Brain microvascular endothelial cell (primary cell): ENCODE results near the gene TMEM174.

Experiments
- DNase-seq: peaks from one replicate; pipeline ENCODE4 v3.0.0-alpha.2; 2020
- H3K27ac ChIP-seq: fragments of 250-450 bp; sonication (Bioruptor Pico); 2 replicates; pipeline ENCODE4 v1.5.1; 2020; ENCODE audit warnings: mild to moderate bottlenecking, moderate library complexity
- H3K27me3 ChIP-seq: fragments of 250-450 bp; sonication (Bioruptor Pico); replicated peaks from 2 replicates; pipeline ENCODE4 v1.5.1; 2020; ENCODE audit warnings: mild to moderate bottlenecking
- H3K36me3 ChIP-seq: fragments of 250-450 bp; sonication (Bioruptor Pico); replicated peaks from 2 replicates; pipeline ENCODE4 v1.5.1; 2020; ENCODE audit warnings: mild to moderate bottlenecking
- H3K4me3 ChIP-seq: 2 replicates; pipeline ENCODE4 v1.5.1; 2011; ENCODE audit warnings: low read depth, mild to moderate bottlenecking, control low read depth, low read length, moderate library complexity
- in situ Hi-C: cut with HindIII; loops from 2 replicates; pipeline ENCODE4 v1.10.0; 2017; ENCODE audit warnings: low sequenced_read_pairs, low pct_ligation_motif_present
- TF ChIP-seq, protein P1 (sequence below): IDR thresholded peaks from 2 replicates; pipeline ENCODE4 v1.5.1; 2011; ENCODE audit warnings: low read depth, mild to moderate bottlenecking, moderate library complexity, low read length, control low read depth, inconsistent platforms; ENCODE audit errors: missing control alignments

The TMEM174 gene

DNA sequence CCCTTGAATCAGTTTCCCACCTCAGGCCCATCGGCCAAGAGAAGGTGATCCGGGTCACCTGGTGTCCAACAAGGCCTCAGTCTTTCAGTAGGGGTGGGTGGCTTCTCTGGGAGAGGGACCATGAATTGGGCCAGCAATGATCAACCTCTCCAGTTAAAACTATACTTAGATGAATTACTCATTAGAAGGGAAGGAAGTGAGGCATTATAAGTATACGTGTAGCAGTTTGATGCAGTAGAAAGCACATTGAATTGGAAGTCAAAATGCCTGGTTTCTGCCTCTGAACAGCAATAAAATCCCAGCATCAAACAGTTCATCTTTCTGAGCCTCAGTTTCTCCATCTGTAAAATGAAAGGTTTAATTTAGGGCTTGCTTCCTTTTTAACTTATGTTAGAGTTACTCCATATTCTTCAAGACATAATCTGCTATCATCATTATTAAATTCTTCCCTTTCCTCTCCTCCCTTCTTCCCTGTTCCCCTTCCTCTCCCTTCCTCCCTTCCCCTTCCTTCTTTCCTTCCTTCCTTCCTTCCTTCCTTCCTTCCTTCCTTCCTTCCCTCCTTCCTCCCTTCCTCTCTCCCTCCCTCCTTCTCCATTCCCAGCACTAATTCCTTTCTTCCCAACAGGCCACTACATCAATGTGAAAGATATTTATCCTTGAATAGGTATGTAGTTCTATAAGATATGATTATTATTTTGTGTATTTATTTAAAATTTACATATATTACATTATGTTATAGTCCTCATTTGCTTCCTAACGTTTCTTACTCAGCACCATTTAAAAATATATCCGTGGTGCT is 18.6 kb upstream of the TMEM174 start:
- TF ChIP-seq, protein P1, sequence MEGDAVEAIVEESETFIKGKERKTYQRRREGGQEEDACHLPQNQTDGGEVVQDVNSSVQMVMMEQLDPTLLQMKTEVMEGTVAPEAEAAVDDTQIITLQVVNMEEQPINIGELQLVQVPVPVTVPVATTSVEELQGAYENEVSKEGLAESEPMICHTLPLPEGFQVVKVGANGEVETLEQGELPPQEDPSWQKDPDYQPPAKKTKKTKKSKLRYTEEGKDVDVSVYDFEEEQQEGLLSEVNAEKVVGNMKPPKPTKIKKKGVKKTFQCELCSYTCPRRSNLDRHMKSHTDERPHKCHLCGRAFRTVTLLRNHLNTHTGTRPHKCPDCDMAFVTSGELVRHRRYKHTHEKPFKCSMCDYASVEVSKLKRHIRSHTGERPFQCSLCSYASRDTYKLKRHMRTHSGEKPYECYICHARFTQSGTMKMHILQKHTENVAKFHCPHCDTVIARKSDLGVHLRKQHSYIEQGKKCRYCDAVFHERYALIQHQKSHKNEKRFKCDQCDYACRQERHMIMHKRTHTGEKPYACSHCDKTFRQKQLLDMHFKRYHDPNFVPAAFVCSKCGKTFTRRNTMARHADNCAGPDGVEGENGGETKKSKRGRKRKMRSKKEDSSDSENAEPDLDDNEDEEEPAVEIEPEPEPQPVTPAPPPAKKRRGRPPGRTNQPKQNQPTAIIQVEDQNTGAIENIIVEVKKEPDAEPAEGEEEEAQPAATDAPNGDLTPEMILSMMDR = no peak
- DNase-seq = no peak
- Histone ChIP-seq H3K27me3 (no peaks in the 10 kb centered on the region), H3K36me3 (no peaks in the 10 kb centered on the region), H3K27ac (no peak overlapping the region), H3K4me3 (no peak overlapping the region)
- in situ Hi-C loops = no loop called here

DNA sequence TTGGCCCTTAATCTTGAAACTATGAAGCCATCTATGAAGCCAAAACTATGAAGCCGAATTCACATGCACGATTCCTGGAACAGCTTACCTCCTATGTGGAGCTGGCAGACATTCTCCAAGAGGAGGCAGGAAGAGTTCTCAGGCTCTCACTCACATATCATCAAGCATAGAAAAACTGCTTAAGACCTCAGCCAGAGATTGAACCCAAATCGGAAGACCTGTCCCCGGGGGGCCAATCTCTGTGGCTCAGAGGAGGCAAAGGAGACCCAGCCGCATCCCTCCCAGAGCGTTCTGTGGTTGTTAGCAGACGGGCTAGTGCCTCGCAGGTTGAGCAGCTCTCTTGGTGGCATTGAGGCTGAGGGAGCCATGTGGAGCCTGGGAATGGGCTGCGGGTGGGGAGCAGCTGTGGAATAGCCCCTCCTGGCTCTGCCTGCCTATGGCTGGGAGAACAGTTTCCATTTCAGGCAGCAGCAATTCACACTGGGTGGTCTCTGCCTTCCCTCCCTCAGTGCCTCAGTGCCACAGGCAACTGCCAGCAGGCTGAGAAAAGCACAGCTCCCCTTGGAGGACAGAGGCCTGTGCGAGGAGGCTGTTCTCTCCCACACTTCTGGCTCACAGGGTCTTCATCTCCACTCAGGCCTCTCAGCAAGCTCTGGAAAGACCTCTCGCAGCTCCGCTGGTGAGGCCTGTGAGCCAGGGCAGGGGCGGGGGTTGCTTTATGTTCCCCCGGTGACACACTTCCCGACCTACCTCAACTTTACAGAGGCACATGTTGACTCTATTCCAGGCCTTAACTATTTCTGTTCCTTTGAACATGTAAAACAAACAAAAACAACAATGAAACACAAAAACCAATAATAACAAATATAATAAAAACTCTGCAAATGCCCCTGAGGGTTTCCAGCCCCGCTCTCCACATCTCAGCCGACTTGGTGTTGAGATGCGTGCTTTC is 17.4 kb upstream of the TMEM174 start:
- in situ Hi-C loops = no loop called here
- H3K36me3 ChIP-seq = no peaks in the 10 kb centered on the region
- DNase-seq = no peak
- H3K4me3 ChIP-seq = no peak overlapping the region
- no peak overlapping the region for H3K27ac ChIP-seq
- TF ChIP-seq, protein P1 = no peak
- no peaks in the 10 kb centered on the region for H3K27me3 ChIP-seq

DNA sequence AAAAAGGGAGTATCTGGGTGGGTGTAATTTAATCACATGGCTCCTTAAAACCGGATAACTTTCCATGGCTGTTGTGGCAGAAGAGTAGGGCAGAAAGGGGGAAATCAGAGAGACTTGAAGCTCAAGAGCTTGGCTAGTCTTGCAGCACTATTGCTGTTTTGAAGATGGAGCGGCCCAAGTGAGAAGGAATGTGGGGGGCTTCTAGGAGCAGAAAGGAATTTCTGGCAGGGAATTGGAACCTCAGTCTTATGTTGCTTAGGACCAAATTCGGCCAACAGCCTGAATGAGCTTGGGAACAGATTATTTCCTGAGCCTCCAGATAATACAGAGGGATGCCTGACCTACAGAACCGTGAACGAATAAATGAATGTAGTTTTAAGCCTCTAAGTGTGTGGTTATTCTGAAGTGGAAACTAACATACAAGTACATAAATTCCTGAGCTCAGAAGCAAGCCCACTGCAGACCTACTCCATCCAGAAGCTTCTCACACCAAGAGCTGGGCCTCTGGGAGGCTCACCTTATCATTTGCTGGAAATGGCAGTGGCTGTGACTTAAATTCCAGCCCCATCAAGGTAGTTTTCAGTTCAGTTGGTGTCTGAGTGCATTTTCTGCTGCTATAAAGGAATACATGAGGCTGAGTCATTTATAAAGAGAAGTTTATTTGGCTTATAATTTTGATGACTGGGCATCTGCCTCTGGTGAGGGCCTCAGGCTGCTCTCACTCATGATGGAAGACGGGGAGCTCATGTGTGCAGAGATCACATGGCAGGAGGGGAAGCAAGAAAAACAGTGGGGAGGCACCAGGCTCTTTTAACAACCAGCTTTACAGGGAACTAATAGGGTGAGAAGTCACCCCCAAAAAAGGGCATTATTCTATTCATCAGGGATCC is 15.3 kb upstream of the TMEM174 start:
- in situ Hi-C loops = no loop called here
- TF ChIP-seq, protein P1 = no peak
- no peak for DNase-seq
- Histone ChIP-seq H3K27me3 (no peaks in the 10 kb centered on the region), H3K27ac (no peak overlapping the region), H3K4me3 (no peak overlapping the region), H3K36me3 (no peaks in the 10 kb centered on the region)

DNA sequence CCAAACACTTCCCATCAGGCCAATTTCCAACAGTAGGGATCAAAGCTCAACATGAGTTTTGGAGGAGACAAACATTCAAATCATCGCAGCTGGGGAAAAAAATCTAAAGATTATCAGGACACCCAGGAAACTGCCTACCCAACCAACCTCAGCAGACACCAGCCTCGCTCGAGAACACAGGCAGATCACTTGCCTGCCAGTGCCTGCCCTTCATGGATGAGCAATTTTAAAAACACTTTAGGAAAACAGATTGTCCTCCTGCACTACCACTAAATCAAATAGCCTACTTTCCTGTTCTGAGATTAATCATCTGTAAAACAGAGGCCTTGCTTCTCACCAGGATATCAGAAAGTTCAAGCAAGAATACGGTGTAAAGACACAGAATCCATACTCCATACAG is 14.7 kb upstream of the TMEM174 start:
- Histone ChIP-seq H3K4me3 (no peak overlapping the region), H3K27ac (no peak overlapping the region), H3K27me3 (no peaks in the 10 kb centered on the region), H3K36me3 (no peaks in the 10 kb centered on the region)
- TF ChIP-seq, protein P1 = no peak
- DNase-seq = no peak
- in situ Hi-C loops = no loop called here

DNA sequence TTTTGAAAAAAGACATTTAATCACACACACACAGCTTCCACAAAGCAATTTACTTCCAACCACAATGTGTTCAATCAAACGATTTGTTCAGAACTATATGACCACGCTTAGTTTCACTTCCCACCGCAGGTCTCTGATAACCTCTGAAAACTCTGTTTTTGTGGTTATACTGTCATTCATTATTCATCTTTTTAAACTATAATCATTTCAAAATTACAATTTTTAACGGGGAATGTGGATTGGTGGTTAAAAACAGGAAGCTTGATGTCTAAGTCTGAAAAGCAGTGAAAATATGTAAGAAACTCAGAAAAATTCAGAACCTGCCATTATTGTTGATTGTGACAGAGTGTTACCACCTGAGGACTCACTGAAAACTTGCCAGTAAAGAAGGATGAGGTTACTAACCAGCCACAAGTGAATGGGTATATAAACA is 12.7 kb upstream of the TMEM174 start:
- TF ChIP-seq, protein P1 = no peak
- Histone ChIP-seq H3K4me3 (no peak overlapping the region), H3K27ac (no peak overlapping the region), H3K36me3 (no peaks in the 10 kb centered on the region), H3K27me3 (no peaks in the 10 kb centered on the region)
- in situ Hi-C loops = no loop called here
- DNase-seq = peak; percentile 7
